Measurements from ENCODE around the gene CNTN1. TPM values are rescaled to one million over a fixed set of nuclear protein-coding genes. Genes with fewer than 3 reads are reported as not detected.
"Not testable (repeated sequence)": the region's sequence is repeated elsewhere in the genome, so short reads cannot be mapped to it uniquely, and the experiment has no call there.

The CNTN1 gene
- total and polyA plus RNA-seq, 2 of the 8 experiments (the other 6 are each of a cell fraction or from before 2014, with no cell fraction given): 7.2 to 21.8 TPM

- TF ChIP-seq CBX8 (IDR thresholded peaks at IDR 0.05; ENCODE audit: borderline replicate concordance, low read depth, low read length): no peak
- TF ChIP-seq ASH2L (IDR thresholded peaks at IDR 0.05; ENCODE audit: low read length): no peak
- TF ChIP-seq SUZ12 (IDR thresholded peaks at IDR 0.05; ENCODE audit: low read length): no peak
- TF ChIP-seq RFX5 (IDR thresholded peaks at IDR 0.05; ENCODE audit: borderline replicate concordance, low read depth, low read length): no peak
- no peak for TF ChIP-seq POLR2A (IDR thresholded peaks at IDR 0.05; ENCODE audit: control extremely low read depth in 1 of 2, low read depth in 2 of 2, low read length in 2 of 2)
- no peak for TF ChIP-seq MAX (IDR thresholded peaks at IDR 0.05)
- TF ChIP-seq CTCF (IDR thresholded peaks at IDR 0.05; ENCODE audit: control extremely low read depth in 1 of 3, insufficient read depth in 1 of 3, low read depth in 1 of 3, low read length in 3 of 3): no peak
Observed at GRCh38 chr12:41076114-41076513, 383.9 kb downstream of the CNTN1 start (continued).

- H3K9ac ChIP-seq (replicated peaks in 1 of 4; ENCODE audit: extremely low read depth in 1 of 4, low read depth in 3 of 4, low read length in 3 of 4); CTCF ChIA-PET (ENCODE audit: partially characterized antibody); H4K20me1 ChIP-seq (replicated peaks in 1 of 2; ENCODE audit: control insufficient read depth in 1 of 2, insufficient read depth in 2 of 2, low read length in 2 of 2); H3K23ac ChIP-seq (ENCODE audit: insufficient read length); H4K91ac ChIP-seq (replicated peaks; ENCODE audit: insufficient read length, low read length); H2BK20ac ChIP-seq (ENCODE audit: low read length); POLR2A ChIA-PET (ENCODE audit: partially characterized antibody); H3K56ac ChIP-seq (replicated peaks; ENCODE audit: insufficient read length, low read depth, low read length); H3K36me3 ChIP-seq (ENCODE audit: control insufficient read depth in 2 of 4, insufficient read depth in 4 of 4, low read length in 3 of 4); DNase-seq (ENCODE audit: low read depth in 1 of 2, low spot score in 2 of 2); H4K5ac ChIP-seq (ENCODE audit: insufficient read length, low read depth, low read length); H4K8ac ChIP-seq (ENCODE audit: extremely low read depth, insufficient read depth, low read length); H3K18ac ChIP-seq (ENCODE audit: extremely low read depth, low read length); H2BK5ac ChIP-seq (ENCODE audit: low read depth, low read length); H3K4me2 ChIP-seq (ENCODE audit: insufficient read depth in 1 of 2, low read depth in 2 of 2, low read length in 2 of 2); H3K79me1 ChIP-seq (ENCODE audit: low read depth, low read length); H3K9me3 ChIP-seq (ENCODE audit: insufficient read depth in 2 of 2, low read depth in 1 of 2, low read length in 1 of 2); FAIRE-seq; H2AK5ac ChIP-seq (ENCODE audit: low read depth, low read length); H3K4me1 ChIP-seq (replicated peaks in 1 of 4; ENCODE audit: control insufficient read depth in 3 of 4, insufficient read depth in 4 of 4, low read length in 3 of 4); H2BK12ac ChIP-seq (ENCODE audit: low read depth, low read length); H3K27ac ChIP-seq (ENCODE audit: low read depth, low read length); H3K4ac ChIP-seq (replicated peaks; ENCODE audit: insufficient read length, low read depth, low read length); H3K79me2 ChIP-seq (ENCODE audit: control insufficient read depth in 1 of 2, insufficient read depth in 2 of 2, low read length in 2 of 2); H3K23me2 ChIP-seq (ENCODE audit: low read depth, low read length); H2BK120ac ChIP-seq (replicated peaks; ENCODE audit: low read depth, low read length); H3K4me3 ChIP-seq (ENCODE audit: extremely low read depth in 1 of 4, insufficient read depth in 2 of 4, low read depth in 3 of 4, low read length in 4 of 4); H2BK15ac ChIP-seq (ENCODE audit: low read length); H3K14ac ChIP-seq (ENCODE audit: insufficient read length); H3K27me3 ChIP-seq (replicated peaks in 1 of 4; ENCODE audit: control insufficient read depth in 3 of 4, extremely low read depth in 1 of 4, insufficient read depth in 3 of 4, low read length in 3 of 4); H2AFZ ChIP-seq (ENCODE audit: low read length): not testable (repeated sequence)
- 53% methylated on average over 1 of the region's 1 CpG; no CpG with 5 or more reads in 1 of the 2 experiments for WGBS, 2 experiments (ENCODE audit: extremely low coverage in 1 of 2, insufficient coverage in 1 of 2, insufficient read length in 1 of 2, insufficient replicate concordance in 2 of 2, low coverage in 1 of 2, low lambda C conversion rate in 2 of 2, missing lambda C conversion rate in 1 of 2)
Observed at GRCh38 chr12:41081241-41081640, 389.0 kb downstream of the CNTN1 start.

Measured in H1 (cell line).